HEK293T (cell line): Measurements from ENCODE around the gene CPHXL2.

Source experiments
- CTCF ChIA-PET: fragments of 350-600 bp; formaldehyde crosslinking; extraction: SDS; loops from one replicate; lab custom pipeline; 2021; ENCODE audit warnings: antibody characterized with exemption, inconsistent platforms; lab: Yijun Ruan, JAX
- POLR2A ChIA-PET: fragments of 350-600 bp; formaldehyde crosslinking; extraction: SDS; loops from one replicate; lab custom pipeline; 2020; ENCODE audit warnings: antibody characterized with exemption, inconsistent platforms; lab: Yijun Ruan, JAX
- DNase-seq: peaks from one replicate; pipeline ENCODE4 v3.0.0; 2012; ENCODE audit warnings: mixed read lengths; ENCODE audit errors: extremely low spot score
- ARNT ChIP-seq: fragments of 450-650 bp; IDR thresholded peaks from 2 replicates; pipeline ENCODE4 v1.6.1; 2017; ENCODE audit warnings: mild to moderate bottlenecking
- BHLHE40 ChIP-seq: fragments of 450-650 bp; IDR thresholded peaks from 2 replicates; pipeline ENCODE4 v1.6.1; 2016; ENCODE audit warnings: mild to moderate bottlenecking, moderate library complexity, borderline replicate concordance
- CTBP1 ChIP-seq: fragments of 450-650 bp; IDR thresholded peaks from 2 replicates; pipeline ENCODE4 v1.6.1; 2016; ENCODE audit warnings: borderline replicate concordance
- ELF4 ChIP-seq: fragments of 450-650 bp; IDR thresholded peaks from 2 replicates; pipeline ENCODE4 v1.6.1; 2017; ENCODE audit warnings: antibody characterized with exemption
- FOXA1 ChIP-seq: fragments of 450-650 bp; IDR thresholded peaks from 2 replicates; pipeline ENCODE4 v1.6.1; 2016; ENCODE audit warnings: mild to moderate bottlenecking
- FOXK2 ChIP-seq: fragments of 450-650 bp; IDR thresholded peaks from 2 replicates; pipeline ENCODE4 v1.6.1; 2016; ENCODE audit warnings: mild to moderate bottlenecking
- FOXM1 ChIP-seq: fragments of 450-650 bp; IDR thresholded peaks from 2 replicates; pipeline ENCODE4 v1.6.1; 2017; ENCODE audit warnings: mild to moderate bottlenecking, borderline replicate concordance
- HDGF ChIP-seq: fragments of 450-650 bp; IDR thresholded peaks from 2 replicates; pipeline ENCODE4 v1.6.1; 2017; ENCODE audit warnings: antibody characterized with exemption, borderline replicate concordance
- L3MBTL2 ChIP-seq: fragments of 450-650 bp; conservative IDR thresholded peaks from 2 replicates; pipeline ENCODE4 v1.6.1; 2016; ENCODE audit warnings: mild to moderate bottlenecking
- LEF1 ChIP-seq: fragments of 450-650 bp; IDR thresholded peaks from 2 replicates; pipeline ENCODE4 v1.6.1; 2017; ENCODE audit warnings: mild to moderate bottlenecking, borderline replicate concordance
- NFRKB ChIP-seq: fragments of 450-650 bp; IDR thresholded peaks from 2 replicates; pipeline ENCODE4 v1.6.1; 2016; ENCODE audit warnings: mild to moderate bottlenecking, moderate library complexity
- SP1 ChIP-seq: fragments of 450-650 bp; IDR thresholded peaks from 2 replicates; pipeline ENCODE4 v1.6.1; 2017
- SUZ12 ChIP-seq: fragments of 450-650 bp; IDR thresholded peaks from 2 replicates; pipeline ENCODE4 v1.6.1; 2016; ENCODE audit warnings: mild to moderate bottlenecking
- TARDBP ChIP-seq: fragments of 450-650 bp; IDR thresholded peaks from 2 replicates; pipeline ENCODE4 v1.6.1; 2016
- ZNF384 ChIP-seq: fragments of 450-650 bp; IDR thresholded peaks from 2 replicates; pipeline ENCODE4 v1.6.1; 2016
- TF ChIP-seq, protein P1 (sequence below): fragments of 450-650 bp; IDR thresholded peaks from 2 replicates; pipeline ENCODE4 v1.6.1; 2016

The CPHXL2 gene

DNA sequence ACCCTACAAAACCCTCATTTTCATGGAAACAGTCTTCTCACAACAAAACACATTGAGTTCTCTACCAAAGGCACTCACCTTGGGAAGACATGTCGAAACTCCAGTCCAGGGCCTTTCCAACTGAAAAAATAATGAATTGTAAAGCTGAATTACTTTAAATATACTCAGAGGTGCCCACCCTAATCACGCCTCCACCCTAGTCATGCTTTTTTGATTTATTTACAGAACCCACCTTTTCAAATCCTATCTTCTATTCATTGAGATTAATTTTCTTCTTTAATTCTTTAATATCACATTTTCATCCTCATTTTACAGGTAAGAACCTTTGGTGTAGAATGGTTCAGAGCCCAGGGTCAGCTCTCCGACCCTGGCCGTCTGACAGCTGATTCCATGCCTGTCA lies at the start of gene CPHXL2:
Gene CPHXL2 (minus strand): TSS at position 101 of the 400 bp plus-strand sequence. CDS start 10 bp downstream, at position 91.
- ChIA-PET POLR2A (no interaction called here), CTCF (no interaction called here)
- no peak for DNase-seq
- TF ChIP-seq, protein P1, sequence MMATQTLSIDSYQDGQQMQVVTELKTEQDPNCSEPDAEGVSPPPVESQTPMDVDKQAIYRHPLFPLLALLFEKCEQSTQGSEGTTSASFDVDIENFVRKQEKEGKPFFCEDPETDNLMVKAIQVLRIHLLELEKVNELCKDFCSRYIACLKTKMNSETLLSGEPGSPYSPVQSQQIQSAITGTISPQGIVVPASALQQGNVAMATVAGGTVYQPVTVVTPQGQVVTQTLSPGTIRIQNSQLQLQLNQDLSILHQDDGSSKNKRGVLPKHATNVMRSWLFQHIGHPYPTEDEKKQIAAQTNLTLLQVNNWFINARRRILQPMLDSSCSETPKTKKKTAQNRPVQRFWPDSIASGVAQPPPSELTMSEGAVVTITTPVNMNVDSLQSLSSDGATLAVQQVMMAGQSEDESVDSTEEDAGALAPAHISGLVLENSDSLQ = no peak
- TF ChIP-seq ARNT = no peak
- TF ChIP-seq NFRKB = no peak
- TF ChIP-seq FOXA1 = no peak
- TF ChIP-seq FOXM1 = no peak
- TF ChIP-seq SUZ12 = no peak
- TF ChIP-seq ELF4 = no peak
- no peak for TF ChIP-seq CTBP1
- no peak for TF ChIP-seq SP1

DNA sequence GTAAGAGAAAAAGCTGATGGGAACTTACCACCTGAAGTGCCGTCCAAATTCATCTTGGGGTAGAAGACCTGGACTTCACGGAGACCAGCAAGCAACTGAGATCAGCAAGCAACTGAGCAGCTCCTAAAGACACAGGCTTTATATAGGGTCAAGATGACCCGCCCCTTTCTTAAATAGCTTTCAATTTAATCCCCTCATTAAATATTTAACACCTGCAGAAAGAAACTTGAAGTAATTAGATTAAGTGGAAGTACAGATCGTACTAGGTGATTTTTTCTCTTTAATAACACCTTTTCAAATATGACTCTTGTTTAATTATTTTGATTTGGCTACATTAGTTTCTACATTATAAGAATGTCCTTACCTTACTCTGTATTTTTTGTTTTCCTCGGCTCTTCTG lies 49.6 kb upstream of the CPHXL2 start, which contains the start of gene CPHXL:
Gene CPHXL (minus strand): TSS at position 101 of the 400 bp plus-strand sequence. CDS start 48 bp downstream, at position 53.
- ChIA-PET POLR2A (no interaction called here), CTCF (no interaction called here)
- TF ChIP-seq SUZ12 (no peak), TARDBP (no peak), FOXM1 (no peak), ZNF384 (no peak), HDGF (no peak), ELF4 (no peak), LEF1 (no peak), NFRKB (no peak), CTBP1 (no peak), L3MBTL2 (no peak), BHLHE40 (no peak), SP1 (no peak), FOXA1 (no peak), ARNT (no peak), FOXK2 (no peak)
- TF ChIP-seq, protein P1 = no peak
- no peak for DNase-seq

GRCh38 chr16:75718452-75718851 lies 41.6 kb upstream of the CPHXL2 start:
- ChIA-PET POLR2A (no interaction called here), CTCF (no interaction called here)
- TF ChIP-seq NFRKB (no peak), FOXM1 (no peak), ARNT (no peak), FOXA1 (no peak), CTBP1 (no peak), FOXK2 (no peak), ZNF384 (no peak), TARDBP (no peak)
- TF ChIP-seq, protein P1 = no peak
- DNase-seq = no peak

DNA sequence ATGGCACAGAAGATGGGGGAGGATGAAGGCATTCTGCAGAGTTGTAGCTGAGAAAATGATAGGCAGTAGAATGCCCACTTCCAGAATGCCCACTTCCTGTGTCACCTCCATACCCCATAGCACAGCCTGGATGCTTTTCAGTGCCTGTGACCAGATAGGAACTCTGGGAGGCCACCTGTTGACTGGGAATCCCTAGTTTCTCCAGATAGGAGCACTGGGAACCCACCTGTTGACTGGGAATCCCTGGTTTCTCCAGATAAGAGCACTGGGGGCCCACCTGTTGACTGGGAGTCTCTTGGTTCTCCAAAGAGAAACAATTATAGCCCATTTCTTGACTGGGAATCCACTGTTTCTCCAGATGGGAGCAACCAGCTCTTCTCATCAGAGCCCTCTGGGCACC lies 37.9 kb upstream of the CPHXL2 start:
- CTCF ChIA-PET = no interaction called here
- POLR2A ChIA-PET = interaction anchor here (1.2 kb wide), 1 partner anchor 67 kb away, joined by 3 read pairs; the partner anchor contains the start of genes KARS1 and TERF2IP
- TF ChIP-seq, protein P1 = no peak
- no peak for TF ChIP-seq FOXK2
- TF ChIP-seq ELF4 = no peak
- no peak for TF ChIP-seq SP1
- no peak for TF ChIP-seq LEF1
- TF ChIP-seq ZNF384 = no peak
- no peak for TF ChIP-seq NFRKB
- TF ChIP-seq ARNT = no peak
- TF ChIP-seq FOXM1 = no peak
- TF ChIP-seq TARDBP = no peak
- no peak for TF ChIP-seq BHLHE40
- no peak for DNase-seq

DNA sequence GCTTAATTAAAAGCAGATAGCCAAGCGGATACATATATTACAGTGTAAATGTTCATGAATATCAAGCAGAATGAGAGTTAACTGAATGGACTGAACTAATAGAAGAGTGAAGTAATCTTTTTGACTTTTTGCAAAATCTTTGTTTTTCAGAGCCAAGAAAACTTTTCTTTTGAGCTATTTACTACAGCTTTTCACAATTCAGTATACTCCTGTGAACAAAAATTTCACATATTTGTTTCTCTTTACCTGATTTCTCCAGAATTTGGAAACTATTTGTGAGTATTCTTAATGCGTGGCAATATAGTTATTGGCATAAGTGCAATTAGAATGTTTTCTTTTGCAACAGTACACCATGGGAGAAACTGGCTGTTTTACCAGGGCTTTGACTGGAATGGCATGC lies 33.5 kb upstream of the CPHXL2 start:
- POLR2A ChIA-PET = no interaction called here
- TF ChIP-seq TARDBP (no peak), HDGF (no peak), ZNF384 (no peak), NFRKB (no peak), SUZ12 (no peak), FOXA1 (no peak), ARNT (no peak), FOXM1 (no peak), SP1 (no peak), CTBP1 (no peak), FOXK2 (no peak), LEF1 (no peak), L3MBTL2 (no peak), ELF4 (no peak), BHLHE40 (no peak)
- TF ChIP-seq, protein P1 = no peak
- DNase-seq = no peak
- CTCF ChIA-PET = no interaction called here
